KBM-7 (cell line): ENCODE measurements around the gene DUT.

ENCODE experiments used
- DNase-seq: peaks from one replicate; pipeline ENCODE4 v3.0.0-alpha.2; 2015
- in situ Hi-C: fragments of 300-500 bp; cut with MboI; formaldehyde crosslinking; loops from 2 replicates; pipeline ENCODE4 v1.14.3; 2020; ENCODE audit warnings: low sequenced_read_pairs, low pct_unique_long_range_greater_than_20kb, mixed read lengths

DUT gene

DNA sequence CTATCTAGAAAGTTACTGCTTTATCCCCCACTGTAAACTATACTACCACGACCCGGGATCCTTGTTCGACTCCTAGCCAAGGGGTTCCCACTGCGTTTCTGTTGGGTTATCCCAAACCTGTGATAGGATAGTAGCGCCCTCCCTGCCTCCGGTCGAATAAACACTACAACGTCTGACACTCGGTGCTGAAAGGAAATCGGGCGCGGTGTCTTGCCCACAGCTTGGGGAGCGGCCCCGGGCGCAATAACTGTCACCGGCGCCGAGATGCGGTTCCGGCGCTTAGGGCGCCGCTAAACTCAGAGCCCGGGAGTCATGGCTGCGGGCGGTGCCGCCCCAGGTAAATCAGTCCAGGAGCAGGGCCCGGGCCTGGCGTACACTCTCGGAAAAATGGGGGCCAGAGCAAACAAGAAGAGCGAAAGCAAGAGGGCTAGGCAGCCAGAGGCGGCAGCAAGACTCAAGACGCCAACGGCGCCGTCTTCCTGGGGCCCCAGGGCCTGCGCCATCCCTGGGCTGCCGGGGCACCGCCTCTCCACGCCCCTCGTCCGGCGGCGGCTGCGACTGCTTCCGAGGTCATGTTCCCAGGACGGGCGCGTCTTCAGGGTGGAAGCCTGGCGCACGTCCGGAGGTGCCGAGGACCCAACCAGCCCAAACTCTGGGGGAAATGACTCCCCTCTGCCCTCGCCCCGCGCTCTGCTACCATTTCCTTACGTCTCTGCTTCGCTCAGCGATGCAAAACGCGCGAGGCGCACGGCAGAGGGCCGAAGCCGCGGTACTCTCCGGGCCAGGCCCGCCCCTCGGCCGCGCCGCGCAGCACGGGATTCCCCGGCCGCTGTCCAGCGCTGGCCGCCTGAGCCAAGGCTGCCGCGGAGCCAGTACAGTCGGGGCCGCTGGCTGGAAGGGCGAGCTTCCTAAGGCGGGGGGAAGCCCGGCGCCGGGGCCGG is at the start of gene DUT:
Gene DUT, plus strand, starts transcription at position 575 of the 941 bp plus-strand sequence. Its CDS starts 87 bp downstream, at position 662.
- in situ Hi-C loops: no loop called here
- peak; percentile 85 for DNase-seq

DNA sequence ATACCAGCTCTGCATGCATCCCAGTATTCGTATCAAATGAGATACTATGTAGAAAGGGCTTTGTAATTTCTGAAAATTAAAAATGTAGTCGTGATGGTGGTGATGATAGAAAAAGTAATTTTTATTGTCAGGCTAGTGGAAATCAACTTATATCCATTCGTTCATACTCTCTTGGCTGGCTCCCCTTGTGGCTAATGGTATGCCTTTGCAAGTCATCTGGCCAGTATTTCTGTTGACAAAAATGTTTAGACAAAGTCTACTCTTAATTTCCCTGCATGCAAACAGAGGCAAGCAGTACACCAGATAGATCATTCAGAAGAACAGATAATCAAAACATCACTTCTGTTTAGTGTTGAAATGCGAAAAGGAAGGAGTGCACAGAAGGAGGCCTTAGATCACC is 49.6 kb upstream of the DUT start:
- no peak for DNase-seq
- in situ Hi-C loops: no loop called here

DNA sequence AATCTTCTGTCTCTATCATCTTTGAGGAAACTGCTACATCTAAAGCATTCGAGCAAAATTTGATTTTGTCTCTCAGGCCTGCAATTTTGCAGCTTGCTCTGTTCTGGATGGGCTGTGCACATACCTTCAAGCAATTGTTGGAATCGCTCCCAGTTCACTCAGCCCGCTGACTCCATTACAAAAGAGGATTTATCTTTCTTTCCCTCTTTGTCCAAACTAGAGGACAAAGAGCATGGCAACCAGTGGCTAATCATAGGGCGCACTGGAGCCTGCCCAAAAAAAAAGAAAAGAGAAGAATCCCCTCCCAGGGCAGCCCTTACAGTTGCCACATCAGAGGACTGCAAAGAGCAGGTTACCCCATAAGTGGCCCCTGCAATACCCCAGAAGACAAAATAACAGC is 49.0 kb upstream of the DUT start:
- no peak for DNase-seq
- in situ Hi-C loops: no loop called here

DNA sequence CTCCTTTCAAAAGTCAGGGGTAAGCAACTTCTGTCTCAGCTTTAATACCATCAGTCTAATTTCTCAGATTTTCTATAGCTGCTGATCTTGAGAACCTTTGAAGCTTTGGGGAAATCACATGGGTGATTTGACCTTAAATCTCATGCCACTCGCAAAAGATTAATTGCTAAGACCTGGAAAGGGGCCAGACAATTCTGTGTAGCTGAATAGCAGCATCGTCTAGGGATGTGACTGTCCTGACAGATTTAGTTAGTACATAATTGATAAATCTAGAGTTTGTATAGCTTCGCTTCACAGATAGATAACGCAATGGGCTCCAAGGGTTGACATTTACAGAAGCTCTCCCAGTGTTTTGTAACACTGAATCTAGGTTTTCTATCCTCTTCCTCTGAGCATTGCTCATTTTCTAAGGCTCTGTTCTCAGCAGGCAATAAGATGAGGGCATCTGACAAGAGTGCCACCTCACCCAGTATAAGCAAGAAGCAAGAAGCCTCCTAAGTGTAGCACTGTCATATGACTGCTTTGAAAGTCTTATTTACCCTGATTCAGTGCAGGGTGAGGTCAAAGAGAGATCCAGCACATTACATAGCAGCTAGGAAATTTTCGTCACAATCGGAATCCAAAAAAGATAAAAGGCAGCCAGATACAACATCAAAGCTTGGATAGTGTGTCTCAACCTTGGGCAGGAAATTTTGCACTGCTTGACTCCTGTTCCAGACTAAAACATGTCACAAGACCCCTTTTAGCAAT is 47.7 kb upstream of the DUT start:
- in situ Hi-C loops: no loop called here
- DNase-seq: no peak

DNA sequence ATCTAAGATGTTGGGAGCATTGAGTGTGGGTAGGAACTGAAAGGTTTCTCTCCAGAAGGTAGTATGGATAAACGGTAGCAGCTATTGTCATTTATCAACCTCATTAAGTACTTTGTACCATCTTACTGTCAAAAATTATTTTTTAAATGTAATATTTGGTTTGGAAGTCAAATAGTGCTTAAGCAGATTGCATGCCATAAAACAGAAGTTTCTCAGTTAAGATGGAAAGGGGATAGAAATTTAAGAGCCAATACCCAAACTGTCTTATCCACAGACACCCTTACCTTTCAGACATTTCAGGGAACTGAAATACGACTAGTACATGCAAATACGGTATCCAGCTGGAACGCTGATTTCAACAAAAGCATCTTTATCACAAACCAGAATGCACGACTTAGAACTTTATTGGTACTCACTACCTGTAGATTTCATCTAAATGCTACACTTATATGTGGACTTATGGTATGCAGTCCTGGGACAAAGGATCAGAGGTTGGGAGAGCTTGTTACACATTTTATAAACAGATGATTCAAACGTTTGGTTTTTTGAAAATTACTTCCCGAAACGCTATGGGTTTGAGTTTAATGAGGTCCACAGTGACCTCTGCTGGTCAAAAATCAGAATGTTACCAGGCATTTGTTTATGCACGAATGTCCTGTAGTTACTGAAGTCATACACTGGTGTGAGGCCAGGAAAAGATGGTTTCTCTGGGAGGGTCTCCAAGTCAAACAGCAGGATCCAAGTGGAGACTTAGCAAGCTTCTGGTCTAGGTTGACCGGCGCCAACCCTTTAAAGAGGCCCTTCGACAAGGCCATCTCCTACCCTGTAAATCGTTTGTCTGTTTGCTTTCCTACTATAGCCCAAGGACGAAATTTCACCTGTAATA is 45.7 kb upstream of the DUT start:
- DNase-seq: peak; percentile 82
- in situ Hi-C loops: no loop called here

DNA sequence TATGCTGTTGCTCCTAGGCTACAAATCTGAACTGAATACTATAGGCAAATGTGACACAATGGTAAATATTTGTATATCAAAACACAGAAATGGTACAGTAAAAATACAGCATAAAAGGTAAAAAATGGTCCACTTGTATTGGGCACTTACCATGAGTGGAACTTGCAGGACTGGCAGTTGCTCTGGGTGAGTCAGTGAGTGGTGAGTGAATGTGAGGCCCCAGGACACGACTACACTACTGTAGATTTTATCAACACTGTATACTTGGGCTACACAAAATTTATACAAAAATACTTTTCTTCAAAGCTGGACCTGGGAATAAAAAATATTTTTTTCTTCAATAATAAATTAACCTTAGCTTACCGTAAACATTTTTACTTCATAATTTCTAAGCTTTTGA is 41.6 kb upstream of the DUT start:
- in situ Hi-C loops: no loop called here
- no peak for DNase-seq

DNA sequence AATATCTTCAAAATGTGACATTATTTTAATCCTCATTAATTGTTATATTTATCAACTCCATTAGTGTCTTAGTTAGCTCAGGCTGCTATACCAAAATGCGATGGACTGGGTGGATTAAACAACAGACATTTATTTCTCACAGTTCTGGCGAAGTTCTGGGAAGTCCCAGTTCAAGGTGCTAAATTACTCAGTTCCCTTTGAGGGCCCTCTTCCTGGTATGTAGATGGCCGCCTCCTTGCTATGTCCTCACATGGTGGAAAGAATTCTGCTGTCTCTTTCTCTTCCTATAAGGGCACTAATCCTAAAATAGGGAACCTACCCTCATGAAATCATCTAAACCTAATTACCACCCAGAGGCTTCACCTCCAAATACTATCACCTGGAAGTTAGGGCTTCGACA is 38.8 kb upstream of the DUT start:
- no peak for DNase-seq
- in situ Hi-C loops: no loop called here

DNA sequence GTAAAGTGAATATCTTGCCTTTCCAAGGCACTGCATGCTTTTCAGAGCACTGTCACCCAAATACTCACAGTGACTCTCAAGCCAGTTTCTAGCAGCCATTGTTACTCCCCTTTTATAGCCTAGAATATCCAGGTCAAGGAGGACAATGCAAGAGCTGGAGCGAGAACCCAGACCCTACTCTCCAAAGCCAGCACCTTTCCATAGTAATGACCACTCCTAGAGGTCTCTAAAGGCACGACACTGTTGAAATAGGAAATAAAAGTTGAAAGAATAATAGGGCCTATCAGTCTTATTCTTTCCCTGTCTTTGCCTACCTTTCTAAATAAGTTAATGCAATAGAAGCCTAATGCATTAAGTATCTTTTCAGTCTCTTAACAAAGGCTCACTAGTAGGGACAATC is 33.6 kb upstream of the DUT start:
- in situ Hi-C loops: no loop called here
- no peak for DNase-seq

DNA sequence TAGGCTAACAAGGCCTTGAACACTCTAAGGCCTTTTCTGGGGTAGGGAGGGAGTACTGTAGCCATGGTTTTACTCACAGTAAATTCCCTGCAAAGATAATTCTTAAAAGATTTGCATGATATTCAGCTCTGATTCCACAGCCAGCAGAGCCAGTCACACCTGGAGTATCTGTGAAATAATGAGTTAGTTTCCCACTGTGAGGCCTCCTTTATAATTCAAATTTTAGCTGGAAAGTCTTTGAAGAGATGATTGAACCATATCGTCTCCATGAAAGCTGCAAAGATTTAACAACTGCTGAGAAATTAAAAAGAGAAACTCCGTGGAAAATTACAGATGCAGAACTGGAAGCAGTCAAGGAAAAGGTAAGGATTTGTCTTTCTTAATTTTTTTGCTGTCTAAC is 32.3 kb upstream of the DUT start:
- in situ Hi-C loops: no loop called here
- no peak for DNase-seq

DNA sequence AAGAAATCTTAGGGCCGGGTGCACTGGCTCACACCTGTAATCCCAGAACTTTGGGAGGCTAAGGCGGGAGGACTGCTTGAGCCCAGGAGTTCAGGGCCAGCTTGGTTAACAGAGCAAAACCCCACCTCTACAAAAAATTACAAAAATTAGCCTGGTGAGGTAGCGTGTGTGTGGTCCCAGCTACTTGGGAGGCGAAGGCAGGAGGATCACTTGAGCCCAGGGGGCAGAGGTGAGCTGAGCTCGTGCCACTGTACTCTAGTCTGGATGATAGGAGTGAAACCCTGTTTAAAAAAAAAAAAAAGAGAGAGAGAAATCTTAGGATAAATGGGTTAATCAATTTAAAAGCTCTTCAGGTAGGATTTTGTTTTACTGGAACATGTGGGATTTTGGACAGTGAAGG is 31.2 kb upstream of the DUT start:
- in situ Hi-C loops: no loop called here
- no peak for DNase-seq

DNA sequence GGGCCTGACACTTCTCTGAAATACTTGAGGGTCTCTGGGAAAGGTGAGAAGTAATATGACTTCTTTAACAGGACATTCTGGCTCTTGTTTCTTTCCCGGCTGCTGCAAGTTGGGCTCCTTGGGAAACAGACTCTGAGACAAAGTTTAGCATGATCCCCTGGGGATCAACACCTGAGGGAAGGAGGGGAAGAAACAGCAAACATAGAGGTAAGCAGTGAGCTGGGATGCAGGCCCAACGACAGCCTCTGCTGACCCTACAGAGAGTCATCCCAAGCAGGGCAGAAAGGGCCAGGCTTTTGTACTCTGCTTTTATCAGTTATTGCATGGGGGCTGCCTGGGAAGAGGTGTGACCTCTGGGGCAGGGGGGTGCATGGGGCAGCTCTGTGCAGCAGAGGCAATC is 26.8 kb upstream of the DUT start:
- DNase-seq: no peak
- in situ Hi-C loops: no loop called here

DNA sequence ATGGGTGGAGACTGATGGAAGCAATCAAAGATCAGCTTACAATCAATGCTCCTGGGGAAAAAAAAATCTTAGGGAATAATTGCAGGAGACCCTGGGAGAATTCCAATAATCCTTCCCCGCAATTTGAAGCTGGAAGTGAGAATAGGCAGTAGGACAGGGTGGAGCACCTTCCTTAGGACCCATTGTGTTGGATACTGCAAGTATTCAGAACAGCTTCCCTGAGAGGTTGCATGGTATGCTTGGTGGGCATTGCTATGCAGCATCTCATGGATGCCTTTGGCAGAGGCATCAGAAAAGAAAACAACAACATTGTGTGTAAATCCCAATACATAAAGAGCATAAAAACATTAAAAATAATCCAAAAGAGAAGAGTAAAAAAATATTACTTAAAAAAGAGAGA is 24.6 kb upstream of the DUT start:
- in situ Hi-C loops: no loop called here
- DNase-seq: no peak

DNA sequence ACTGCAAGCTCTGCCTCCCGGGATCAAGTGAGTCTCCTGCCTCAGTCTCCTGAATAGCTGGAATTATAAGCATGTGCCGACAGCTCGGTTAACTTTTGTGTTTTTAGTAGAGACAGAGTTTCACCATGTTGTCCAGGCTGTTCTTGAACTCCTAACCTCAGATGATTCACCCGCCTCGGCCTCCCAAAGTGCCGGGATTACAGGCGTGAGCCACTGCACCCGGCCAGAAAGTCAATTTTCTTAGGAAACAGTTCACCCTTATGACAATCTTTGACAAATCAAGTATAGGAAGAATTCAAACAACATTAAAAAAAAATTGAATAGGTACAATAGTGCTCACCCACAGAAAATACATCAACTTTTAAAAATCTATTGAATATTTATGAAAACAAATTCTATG is 23.6 kb upstream of the DUT start:
- in situ Hi-C loops: no loop called here
- no peak for DNase-seq

DNA sequence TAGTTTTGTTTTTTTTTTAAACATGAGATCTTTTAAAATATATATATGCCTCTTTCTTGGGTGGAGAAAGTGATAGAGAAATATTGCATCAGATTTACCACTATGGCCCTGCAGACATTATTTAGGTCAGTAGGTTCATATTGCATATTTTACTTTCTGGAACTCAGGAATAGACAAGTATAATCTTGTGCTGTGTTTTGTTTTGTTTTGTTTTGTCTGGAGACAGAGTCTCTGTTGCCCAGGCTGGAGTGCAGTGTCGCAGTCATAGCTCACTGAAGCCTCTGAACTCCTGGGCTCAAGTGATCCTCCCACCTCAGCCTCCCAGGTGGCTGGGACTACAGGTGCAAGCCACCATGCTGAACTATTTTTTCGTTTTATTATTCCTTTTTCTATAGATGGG is 21.5 kb upstream of the DUT start:
- in situ Hi-C loops: no loop called here
- no peak for DNase-seq

DNA sequence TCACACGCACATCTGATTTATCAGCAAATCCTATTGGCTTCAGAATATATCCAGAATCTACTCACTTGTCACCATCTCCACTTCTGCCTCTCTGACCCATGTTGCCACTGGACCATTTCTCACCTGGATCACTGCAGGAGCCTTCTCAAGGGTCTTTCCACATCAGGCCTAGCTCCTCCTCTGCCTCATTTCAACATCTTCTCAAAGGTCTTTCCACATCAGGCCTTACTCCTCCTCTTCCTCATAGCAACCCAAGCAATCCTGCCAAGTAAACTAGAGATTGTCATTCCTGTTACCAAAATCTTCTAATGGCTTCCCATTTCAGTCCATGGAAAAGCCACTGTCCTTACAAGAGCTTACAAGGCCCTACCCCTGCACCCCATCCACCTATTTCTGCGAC is 18.0 kb upstream of the DUT start:
- in situ Hi-C loops: no loop called here
- DNase-seq: no peak

DNA sequence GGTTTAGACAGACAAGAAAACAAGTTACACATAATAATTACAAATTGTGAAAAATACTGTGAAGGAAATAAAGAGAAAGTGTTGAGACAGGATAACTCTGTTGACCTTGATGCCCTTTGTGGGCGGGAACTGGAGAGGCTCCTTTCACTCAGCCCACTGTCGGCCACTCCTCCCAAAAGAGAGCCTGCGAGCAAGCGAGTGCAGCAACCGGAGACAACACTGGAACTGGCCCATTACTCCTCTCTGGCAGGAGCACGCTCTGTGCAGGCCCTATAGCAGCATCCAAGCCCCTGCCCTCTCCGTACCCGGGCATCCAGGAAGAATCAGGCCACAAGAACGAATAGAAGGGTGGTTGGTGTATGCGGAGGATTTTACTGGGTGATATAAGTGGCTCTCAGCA is 16.2 kb upstream of the DUT start:
- in situ Hi-C loops: no loop called here
- no peak for DNase-seq

DNA sequence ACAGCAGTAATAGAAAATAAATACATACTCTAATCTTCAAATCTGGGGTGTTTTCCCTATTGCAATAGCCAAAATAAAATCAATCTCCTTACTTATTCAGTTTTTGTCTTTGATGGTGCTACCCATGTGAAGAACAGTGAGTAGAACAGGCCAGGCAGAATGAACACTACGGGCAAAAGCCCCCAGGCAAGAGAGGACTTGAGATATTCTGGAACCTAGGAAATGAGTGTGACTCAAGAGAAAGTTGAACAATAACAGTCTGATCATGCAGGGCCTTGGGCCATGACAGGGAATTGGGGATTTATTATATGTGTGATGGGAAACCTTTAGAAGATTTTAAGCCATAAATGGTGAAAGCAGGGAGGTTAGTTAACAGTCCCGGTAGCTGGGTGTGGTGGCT is 14.0 kb upstream of the DUT start:
- no peak for DNase-seq
- in situ Hi-C loops: no loop called here

DNA sequence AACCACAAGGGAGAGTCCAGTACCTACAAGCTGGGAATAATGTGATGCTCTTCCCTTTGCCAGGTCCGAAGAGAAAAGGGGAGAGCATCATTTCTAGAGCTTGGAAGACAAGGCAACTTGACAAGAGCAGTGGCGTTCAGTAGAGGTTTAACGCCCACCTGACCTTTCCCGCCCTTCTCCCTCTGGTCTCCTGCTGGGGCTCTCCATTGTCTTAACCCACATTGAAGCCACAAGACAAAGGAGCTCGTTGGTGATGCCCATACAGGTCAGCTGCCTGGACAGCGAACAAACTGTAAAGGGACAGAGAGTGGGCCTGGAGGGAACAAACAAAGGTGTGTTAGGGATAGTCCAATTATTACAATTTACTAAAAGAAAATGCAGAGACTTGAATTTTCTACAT is 13.1 kb upstream of the DUT start:
- in situ Hi-C loops: no loop called here
- DNase-seq: no peak

DNA sequence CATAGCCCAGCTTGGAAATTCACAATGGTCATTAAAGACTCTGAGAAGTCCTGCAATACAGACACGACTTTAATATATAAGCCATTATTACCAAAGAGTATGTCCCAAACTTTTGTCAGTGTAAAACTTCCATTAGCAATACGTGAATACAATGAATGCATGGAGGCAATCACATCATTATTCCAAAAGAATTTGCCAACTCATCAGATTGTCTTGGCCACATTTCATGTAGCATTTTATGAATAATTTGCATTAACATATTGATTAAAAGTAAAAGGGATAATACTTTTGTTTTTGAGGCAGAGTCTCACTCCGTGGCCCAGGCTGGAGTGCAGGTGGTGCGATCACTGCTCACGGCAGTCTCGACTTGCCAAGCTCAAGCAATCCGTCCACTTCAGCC is 7.9 kb upstream of the DUT start:
- DNase-seq: no peak
- in situ Hi-C loops: no loop called here

DNA sequence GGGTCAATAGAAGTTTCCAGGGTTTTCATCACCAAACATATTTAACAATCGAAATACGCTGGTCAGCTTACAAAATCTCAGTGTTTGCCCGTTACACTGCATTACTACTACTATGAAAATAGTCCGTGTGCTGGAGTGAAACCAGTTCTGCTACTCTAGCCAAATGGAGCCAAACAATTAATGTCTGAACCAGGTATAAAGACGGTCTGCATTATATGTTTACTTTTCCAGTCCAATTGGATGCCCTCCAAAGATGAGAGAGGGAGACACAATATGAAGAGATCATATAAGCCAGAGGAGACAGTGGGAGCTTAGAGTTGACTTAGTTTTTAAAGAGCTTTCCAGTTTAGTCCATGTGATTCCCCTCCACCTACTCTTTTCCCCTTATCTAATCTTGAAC is 6.3 kb upstream of the DUT start:
- in situ Hi-C loops: no loop called here
- no peak for DNase-seq
